Fibroblast of lung (primary cell): ENCODE data around the gene STRBP. TPM values are rescaled to one million over a fixed set of nuclear protein-coding genes. Genes with fewer than 3 reads are reported as not detected.

Source experiments
- DNase-seq, 2 donors: peaks; one replicate each; pipeline versions ENCODE4 v3.0.0 to v3.0.0-alpha.2; 2010; ENCODE audit warnings: low read depth in 2 of 2
- H2AFZ ChIP-seq: 2 replicates; pipeline ENCODE4 v1.5.1; 2012; ENCODE audit warnings: low read length, control low read depth, inconsistent platforms
- H3K27ac ChIP-seq: 2 replicates; pipeline ENCODE4 v1.5.1; 2011; ENCODE audit warnings: low read length, control low read depth; ENCODE audit not compliant: insufficient read depth
- H3K27me3 ChIP-seq: 2 replicates; pipeline ENCODE4 v1.5.1; 2011; ENCODE audit warnings: mild to moderate bottlenecking, low read length; ENCODE audit not compliant: control insufficient read depth, insufficient read depth
- H3K36me3 ChIP-seq: 2 replicates; pipeline ENCODE4 v1.5.1; 2011; ENCODE audit warnings: low read length; ENCODE audit not compliant: control insufficient read depth, insufficient read depth
- H3K4me1 ChIP-seq: 2 replicates; pipeline ENCODE4 v1.5.1; 2011; ENCODE audit warnings: low read length; ENCODE audit not compliant: control insufficient read depth, insufficient read depth; ENCODE audit errors: extremely low read depth
- H3K4me2 ChIP-seq: 2 replicates; pipeline ENCODE4 v1.5.1; 2011; ENCODE audit warnings: low read length, control low read depth; ENCODE audit not compliant: insufficient read depth; ENCODE audit errors: extremely low read depth
- H3K4me3 ChIP-seq, 4 experiments: fragments of 200-600 bp in 1 of 4; sonication (generic) in 1 of 4; replicated peaks in 1 of 4; 2 replicates each; pipeline ENCODE4 v1.5.1; 2011 to 2016; ENCODE audit warnings: low read length in 4 of 4, low read depth in 3 of 4, mild to moderate bottlenecking in 3 of 4, control low read depth in 2 of 4, inconsistent platforms in 1 of 4, mixed read lengths in 1 of 4; ENCODE audit not compliant: insufficient read depth in 1 of 4; ENCODE audit errors: control extremely low read depth in 1 of 4
- H3K79me2 ChIP-seq: 2 replicates; pipeline ENCODE4 v1.5.1; 2012; ENCODE audit warnings: mild to moderate bottlenecking, low read length, inconsistent platforms; ENCODE audit not compliant: control insufficient read depth, insufficient read depth
- H3K9ac ChIP-seq: 2 replicates; pipeline ENCODE4 v1.5.1; 2011; ENCODE audit warnings: mild to moderate bottlenecking, low read length, control low read depth; ENCODE audit not compliant: insufficient read depth
- H3K9me3 ChIP-seq: 2 replicates; pipeline ENCODE4 v1.5.1; 2012; ENCODE audit warnings: low read depth, low read length; ENCODE audit not compliant: control insufficient read depth, insufficient read depth
- H4K20me1 ChIP-seq: 2 replicates; pipeline ENCODE4 v1.5.1; 2011; ENCODE audit warnings: low read length; ENCODE audit not compliant: control insufficient read depth, insufficient read depth; ENCODE audit errors: extremely low read depth
- EZH2 ChIP-seq: IDR thresholded peaks from 2 replicates; pipeline ENCODE4 v1.5.1; 2012; ENCODE audit warnings: low read length, control low read depth, mild to moderate bottlenecking; ENCODE audit errors: missing control alignments
- polyA plus RNA-seq, 2 donors: library from polyadenylated mRNA; depleted of rRNA in 1 of 2; stranded (reverse) in 1 of 2; unstranded in 1 of 2; fragments of >200 nt; gene quantifications; 2 replicates each; pipeline ENCODE4 v1.2.1, GENCODE V29; 2011 to 2012; ENCODE audit warnings: missing spikeins in 1 of 2
- total RNA-seq: library from RNA; depleted of rRNA; stranded (reverse); fragments of >200 nt; gene quantifications from 2 replicates; pipeline ENCODE4 v1.2.1, GENCODE V29; 2014
- TF ChIP-seq, protein P1 (sequence below), 2 donors: IDR thresholded peaks in 1 of 2; conservative IDR thresholded peaks in 1 of 2; 1 replicate in 1 of 2; 2 replicates in 1 of 2; pipeline ENCODE4 v1.5.1; 2011 to 2012; ENCODE audit warnings: low read length in 2 of 2, control low read depth in 1 of 2, inconsistent platforms in 1 of 2, low read depth in 1 of 2, mild to moderate bottlenecking in 1 of 2

The STRBP gene
- total and polyA plus RNA-seq, 2 donors (not counting 1 experiment from before 2014, with no cell fraction given): 3.3 to 5.9 TPM

DNA sequence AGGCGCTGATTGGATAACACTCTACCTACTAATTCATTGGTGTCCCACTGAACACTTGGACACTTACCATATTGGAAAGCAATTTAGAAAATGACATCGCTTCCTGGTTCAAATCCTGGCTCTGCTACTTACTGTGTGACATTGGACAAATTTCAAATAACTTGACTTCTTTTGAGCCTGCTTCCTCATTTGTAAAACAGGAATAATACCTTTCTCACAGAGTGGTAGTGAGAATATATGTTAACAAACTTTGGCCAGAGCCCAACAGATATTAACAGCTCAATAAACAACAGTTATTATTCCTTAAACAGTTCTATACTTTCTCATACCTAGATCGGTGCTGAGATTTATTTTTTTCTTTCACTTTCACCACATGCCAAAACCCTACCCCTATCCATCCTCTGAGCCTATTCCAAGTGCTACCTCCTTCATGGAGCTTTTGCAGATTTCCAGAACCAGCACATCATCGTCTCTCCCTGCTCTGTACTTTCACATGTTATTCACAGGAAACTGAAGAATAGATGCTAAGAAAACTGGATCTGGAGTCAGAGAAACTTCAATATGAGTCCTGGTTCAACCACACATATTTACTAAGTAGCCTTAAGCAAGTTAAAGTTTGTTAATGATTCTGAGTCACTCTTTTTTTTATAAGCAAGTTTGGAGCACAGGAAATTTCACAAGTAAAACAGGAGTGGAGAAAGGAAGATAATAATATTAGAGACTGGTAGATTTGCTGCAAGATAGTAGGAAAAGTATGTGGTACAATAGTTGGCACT, 92.3 kb downstream of the STRBP start:
- Histone ChIP-seq H3K4me2 (peak overlapping the region; percentile 40), H3K9ac (no peak overlapping the region), H2AFZ (peak overlapping the region; percentile 47), H4K20me1 (no peaks in the 10 kb centered on the region), H3K36me3 (no peaks in the 10 kb centered on the region), H3K27ac (no peak overlapping the region), H3K4me1 (no peaks in the 10 kb centered on the region), H3K9me3 (no peaks in the 10 kb centered on the region), H3K27me3 (no peaks in the 10 kb centered on the region), H3K4me3 (peak overlapping the region in 1 of 4 experiments; percentile 7), H3K79me2 (no peaks in the 10 kb centered on the region)
- TF ChIP-seq, protein P1, sequence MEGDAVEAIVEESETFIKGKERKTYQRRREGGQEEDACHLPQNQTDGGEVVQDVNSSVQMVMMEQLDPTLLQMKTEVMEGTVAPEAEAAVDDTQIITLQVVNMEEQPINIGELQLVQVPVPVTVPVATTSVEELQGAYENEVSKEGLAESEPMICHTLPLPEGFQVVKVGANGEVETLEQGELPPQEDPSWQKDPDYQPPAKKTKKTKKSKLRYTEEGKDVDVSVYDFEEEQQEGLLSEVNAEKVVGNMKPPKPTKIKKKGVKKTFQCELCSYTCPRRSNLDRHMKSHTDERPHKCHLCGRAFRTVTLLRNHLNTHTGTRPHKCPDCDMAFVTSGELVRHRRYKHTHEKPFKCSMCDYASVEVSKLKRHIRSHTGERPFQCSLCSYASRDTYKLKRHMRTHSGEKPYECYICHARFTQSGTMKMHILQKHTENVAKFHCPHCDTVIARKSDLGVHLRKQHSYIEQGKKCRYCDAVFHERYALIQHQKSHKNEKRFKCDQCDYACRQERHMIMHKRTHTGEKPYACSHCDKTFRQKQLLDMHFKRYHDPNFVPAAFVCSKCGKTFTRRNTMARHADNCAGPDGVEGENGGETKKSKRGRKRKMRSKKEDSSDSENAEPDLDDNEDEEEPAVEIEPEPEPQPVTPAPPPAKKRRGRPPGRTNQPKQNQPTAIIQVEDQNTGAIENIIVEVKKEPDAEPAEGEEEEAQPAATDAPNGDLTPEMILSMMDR (conservative IDR thresholded peaks at IDR 0.05 in 1 of 2, IDR thresholded peaks at IDR 0.05 in 1 of 2; ENCODE audit: low read depth in 1 of 2, low read length in 2 of 2): no peak
- TF ChIP-seq EZH2: no peak
- peak; percentile 6 to 18 for DNase-seq

DNA sequence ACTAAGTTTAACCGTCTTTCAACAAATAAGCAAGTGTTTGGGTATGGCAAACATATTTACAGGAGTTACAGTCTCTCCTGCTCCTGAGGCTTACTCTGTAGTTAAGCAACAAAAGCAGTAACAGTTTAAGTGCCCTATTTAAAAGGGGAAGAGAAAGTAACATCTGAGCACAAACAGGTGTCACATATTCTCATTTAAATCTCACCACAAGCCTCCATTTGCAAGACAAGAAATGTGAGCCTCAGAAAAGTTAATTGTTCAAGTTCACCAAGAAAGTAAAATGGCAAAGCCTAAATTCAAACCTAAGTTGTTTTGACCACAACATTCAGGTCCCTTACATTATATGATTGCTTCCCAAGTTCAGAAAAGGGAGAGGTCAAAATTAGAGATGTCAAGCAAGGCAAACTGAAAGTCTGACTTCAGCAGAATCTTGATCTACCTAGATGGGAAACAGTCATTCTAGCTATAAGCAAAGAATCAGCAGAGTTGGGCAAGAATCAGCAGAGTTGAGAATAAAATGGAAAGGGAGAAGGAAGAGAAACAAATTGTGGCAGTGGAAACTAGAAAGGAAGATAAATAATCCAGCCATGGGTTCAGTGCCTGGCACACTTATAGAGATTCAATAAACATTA, 93.4 kb downstream of the STRBP start:
- H2AFZ ChIP-seq: no peak overlapping the region
- no peaks in the 10 kb centered on the region for H3K27me3 ChIP-seq
- no peak overlapping the region for H3K9ac ChIP-seq
- TF ChIP-seq, protein P1 (conservative IDR thresholded peaks at IDR 0.05 in 1 of 2, IDR thresholded peaks at IDR 0.05 in 1 of 2; ENCODE audit: low read depth in 1 of 2, low read length in 2 of 2): no peak
- TF ChIP-seq EZH2: no peak
- H3K4me3 ChIP-seq: no peak overlapping the region
- no peaks in the 10 kb centered on the region for H3K36me3 ChIP-seq
- no peaks in the 10 kb centered on the region for H3K79me2 ChIP-seq
- H3K4me1 ChIP-seq: no peaks in the 10 kb centered on the region
- DNase-seq: no peak
- no peak overlapping the region for H3K4me2 ChIP-seq
- no peaks in the 10 kb centered on the region for H3K9me3 ChIP-seq
- H4K20me1 ChIP-seq: no peaks in the 10 kb centered on the region
- H3K27ac ChIP-seq: no peak overlapping the region

DNA sequence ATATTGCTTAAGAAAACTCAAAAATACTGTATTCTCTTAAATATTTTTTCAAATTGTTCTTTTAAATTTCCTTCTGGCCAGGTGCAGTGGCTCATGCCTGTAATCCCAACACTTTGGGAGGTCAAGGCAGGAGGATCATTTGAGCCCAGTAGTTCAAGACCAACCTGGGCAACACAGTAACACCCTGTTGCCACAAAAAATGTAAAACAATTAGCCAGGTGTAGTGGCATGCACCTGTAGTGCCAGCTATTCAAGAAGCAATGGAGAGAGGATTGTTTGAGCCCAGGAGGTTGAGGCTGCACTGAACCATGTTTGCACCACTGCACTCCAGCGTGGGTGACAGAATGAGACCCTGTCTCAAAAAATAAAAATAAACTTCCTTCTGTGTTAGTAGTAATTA, 94.3 kb downstream of the STRBP start:
- no peak for DNase-seq
- Histone ChIP-seq H3K4me3 (no peak overlapping the region), H3K36me3 (no peaks in the 10 kb centered on the region), H3K79me2 (no peaks in the 10 kb centered on the region), H3K27me3 (no peaks in the 10 kb centered on the region), H3K27ac (no peak overlapping the region), H3K4me1 (no peaks in the 10 kb centered on the region), H4K20me1 (no peaks in the 10 kb centered on the region), H3K9ac (no peak overlapping the region), H2AFZ (no peak overlapping the region), H3K9me3 (no peaks in the 10 kb centered on the region), H3K4me2 (no peak overlapping the region)
- TF ChIP-seq, protein P1 (conservative IDR thresholded peaks at IDR 0.05 in 1 of 2, IDR thresholded peaks at IDR 0.05 in 1 of 2; ENCODE audit: low read depth in 1 of 2, low read length in 2 of 2): no peak
- no peak for TF ChIP-seq EZH2
